D341Med (cell line): ENCODE data around the gene TMEM109.
"Not testable (repeated sequence)": the region's sequence is repeated elsewhere in the genome, so short reads cannot be mapped to it uniquely, and the experiment has no call there.

Source experiments
- DNase-seq: peaks from one replicate; pipeline ENCODE4 v3.0.0; 2012; ENCODE audit warnings: low spot score

TMEM109 gene

GRCh38 chr11:60878245-60879101, 35.5 kb upstream of the TMEM109 start:
- no peak for DNase-seq

GRCh38 chr11:60879104-60879503, 34.9 kb upstream of the TMEM109 start:
- DNase-seq, result no peak

- DNase-seq, result no peak
These were observed 33.9 kb upstream of the TMEM109 start for GRCh38 chr11:60879971-60880588.

GRCh38 chr11:60880643-60881282, 33.2 kb upstream of the TMEM109 start:
- DNase-seq, result no peak

GRCh38 chr11:60887556-60887955, 26.4 kb upstream of the TMEM109 start:
- peak; percentile 68 for DNase-seq

GRCh38 chr11:60889869-60890311, 24.1 kb upstream of the TMEM109 start:
- no peak for DNase-seq

GRCh38 chr11:60890696-60891095, 23.3 kb upstream of the TMEM109 start:
- DNase-seq, result no peak

- no peak for DNase-seq
These were observed 22.7 kb upstream of the TMEM109 start for GRCh38 chr11:60891103-60891741.

- no peak for DNase-seq
These were observed 18.3 kb upstream of the TMEM109 start for GRCh38 chr11:60895687-60896086.

GRCh38 chr11:60897496-60897895, 16.5 kb upstream of the TMEM109 start:
- no peak for DNase-seq

- peak; percentile 72 for DNase-seq
These were observed 14.7 kb upstream of the TMEM109 start for GRCh38 chr11:60899046-60899936.

- no peak for DNase-seq
These were observed 14.0 kb upstream of the TMEM109 start for GRCh38 chr11:60899977-60900376.

GRCh38 chr11:60900673-60901404, 13.1 kb upstream of the TMEM109 start:
- no peak for DNase-seq

GRCh38 chr11:60902625-60903024, 11.3 kb upstream of the TMEM109 start:
- no peak for DNase-seq

GRCh38 chr11:60905047-60905446, 8.9 kb upstream of the TMEM109 start:
- no peak for DNase-seq

- no peak for DNase-seq
These were observed 8.3 kb upstream of the TMEM109 start for GRCh38 chr11:60905551-60906113.

GRCh38 chr11:60906132-60906972, 7.6 kb upstream of the TMEM109 start, which contains the start of gene PRPF19:
Gene PRPF19, minus strand, starts transcription at chr11:60906585. Its CDS starts 203 bp downstream, at chr11:60906382.
- peak; percentile 96 for DNase-seq

GRCh38 chr11:60908803-60909202, 5.2 kb upstream of the TMEM109 start:
- no peak for DNase-seq

GRCh38 chr11:60909680-60910280, 4.2 kb upstream of the TMEM109 start:
- DNase-seq, result not testable (repeated sequence)
